H1 (cell line): Measurements from ENCODE around the gene CISD1.

ENCODE experiments used
- ASH2L ChIP-seq: fragments of 200-600, 300-600 bp; sonication (generic); IDR thresholded peaks from one replicate; pipeline ENCODE4 v1.7.1; 2017; ENCODE audit warnings: low read length
- ATF3 ChIP-seq: IDR thresholded peaks from 2 replicates; pipeline ENCODE4 v1.6.1; 2011; ENCODE audit warnings: low read depth, mild to moderate bottlenecking, low read length; ENCODE audit not compliant: insufficient read depth
- CBX5 ChIP-seq: fragments of 300-800, 300-1000 bp; sonication (generic); IDR thresholded peaks from 2 replicates; pipeline ENCODE4 v1.7.1; 2016; ENCODE audit warnings: antibody characterized with exemption, low read length, low read depth
- CTCF ChIP-seq, 3 experiments: IDR thresholded peaks; 1 replicate in 2 of 3; 2 replicates in 1 of 3; pipeline versions ENCODE4 v1.5.1 to v1.6.1; 2011; ENCODE audit warnings: low read length in 3 of 3, mild to moderate bottlenecking in 3 of 3, inconsistent platforms in 2 of 3, low read depth in 1 of 3, moderate library complexity in 1 of 3; ENCODE audit not compliant: insufficient read depth in 1 of 3; ENCODE audit errors: control extremely low read depth in 1 of 3
- EGR1 ChIP-seq: IDR thresholded peaks from 2 replicates; pipeline ENCODE4 v1.6.1; 2011; ENCODE audit warnings: low read depth, low read length, borderline replicate concordance
- EZH2 ChIP-seq: fragments of 200-600 bp; sonication (generic); IDR thresholded peaks from 2 replicates; pipeline ENCODE4 v1.7.1; 2012; ENCODE audit warnings: low read depth, mild to moderate bottlenecking, moderate library complexity, low read length, inconsistent platforms; ENCODE audit not compliant: severe bottlenecking
- HDAC2 ChIP-seq, 2 experiments: fragments of 300-600 bp in 1 of 2; sonication (generic) in 1 of 2; IDR thresholded peaks; 2 replicates each; pipeline ENCODE4 v1.6.1; 2011 to 2012; ENCODE audit warnings: low read depth in 2 of 2, low read length in 2 of 2, mild to moderate bottlenecking in 2 of 2, moderate library complexity in 2 of 2, borderline replicate concordance in 1 of 2, inconsistent platforms in 1 of 2
- HDAC6 ChIP-seq: IDR thresholded peaks from one replicate; pipeline ENCODE4 v1.7.1; 2012; ENCODE audit warnings: low read depth, mild to moderate bottlenecking, inconsistent platforms, low read length, moderate library complexity
- MAX ChIP-seq: IDR thresholded peaks from 2 replicates; pipeline ENCODE4 v1.6.1; 2012; ENCODE audit warnings: inconsistent platforms
- POLR2AphosphoS5 ChIP-seq: IDR thresholded peaks from 2 replicates; pipeline ENCODE4 v1.6.1; 2011; ENCODE audit warnings: low read depth, low read length
- SIX5 ChIP-seq: IDR thresholded peaks from 2 replicates; pipeline ENCODE4 v1.6.1; 2011; ENCODE audit warnings: mild to moderate bottlenecking, low read depth, low read length

- no peak for TF ChIP-seq POLR2AphosphoS5
- TF ChIP-seq HDAC2 (IDR thresholded peaks at IDR 0.05; ENCODE audit: borderline replicate concordance in 1 of 2, low read depth in 2 of 2, low read length in 2 of 2), result no peak
- no peak for TF ChIP-seq MAX
- TF ChIP-seq ASH2L, result no peak
- TF ChIP-seq EZH2, result no peak
- TF ChIP-seq HDAC6, result no peak
- no peak for TF ChIP-seq EGR1
- TF ChIP-seq ATF3, result no peak
- no peak for TF ChIP-seq SIX5
- TF ChIP-seq CTCF (IDR thresholded peaks at IDR 0.05; ENCODE audit: control extremely low read depth in 1 of 3, insufficient read depth in 1 of 3, low read depth in 1 of 3, low read length in 3 of 3), result no peak
- no peak for TF ChIP-seq CBX5
Measured at GRCh38 chr10:58318346-58318745, 49.4 kb downstream of the CISD1 start.
